Motor neuron (in vitro differentiated cells): ENCODE results near the gene PAQR5. TPM values are rescaled to one million over a fixed set of nuclear protein-coding genes. Genes with fewer than 3 reads are reported as not detected.
A peak's percentile ranks its signal among the peaks of the same experiment; 100 is the strongest.
"Not testable (repeated sequence)": the region's sequence is repeated elsewhere in the genome, so short reads cannot be mapped to it uniquely, and the experiment has no call there.

Source experiments
- ATAC-seq, 8 experiments: fragments of 200-7000 bp; cut with Tn5 transposase; replicated peaks in 6 of 8; 2 replicates each; pipeline ENCODE4 v1.8.0; 2021; ENCODE audit warnings: mild to moderate bottlenecking in 8 of 8, moderate library complexity in 8 of 8
- H3K27ac ChIP-seq, 2 donors: fragments of 250-450 bp; sonication (Bioruptor Pico); 2 replicates each; pipeline ENCODE4 v1.9.0; 2021; ENCODE audit warnings: antibody characterized with exemption in 2 of 2, mild to moderate bottlenecking in 2 of 2, moderate library complexity in 1 of 2
- H3K4me1 ChIP-seq, 2 donors: fragments of 250-450 bp; sonication (Bioruptor Pico); replicated peaks in 1 of 2; 2 replicates each; pipeline ENCODE4 v1.6.1; 2021; ENCODE audit warnings: antibody characterized with exemption in 2 of 2, mild to moderate bottlenecking in 2 of 2, moderate library complexity in 1 of 2
- H3K4me3 ChIP-seq, 5 donors: fragments of 250-450 bp; sonication (Bioruptor Pico); 2 replicates each; pipeline ENCODE4 v1.9.0; 2021; ENCODE audit warnings: antibody characterized with exemption in 5 of 5, mild to moderate bottlenecking in 5 of 5, moderate library complexity in 4 of 5
- WGBS, 10 experiments: fragments of 450-650 bp; shearing (Covaris generic); methylation state at CpG; one replicate each; pipeline ENCODE4 v1.0.0; 2022; 5-methylcytosine and 5-hydroxymethylcytosine counted together
- in situ Hi-C, 9 experiments: fragments of 400-800 bp; cut with MboI; loops; one replicate each; pipeline ENCODE4 v1.15.0; 2021; ENCODE audit warnings: low sequenced_read_pairs in 9 of 9, low pct_unique_long_range_greater_than_20kb in 2 of 9; ENCODE audit not compliant: unreplicated experiment in 9 of 9
- total RNA-seq, 8 experiments: library from RNA; unstranded; fragments of 300-600 nt; gene quantifications; 2 replicates each; pipeline versions ENCODE4 v1.2.3 to v1.2.4, GENCODE V29; 2022

The PAQR5 gene
- total RNA-seq, 8 experiments from 2014 or later: 0.11 to 2.8 (median 0.62) TPM

DNA sequence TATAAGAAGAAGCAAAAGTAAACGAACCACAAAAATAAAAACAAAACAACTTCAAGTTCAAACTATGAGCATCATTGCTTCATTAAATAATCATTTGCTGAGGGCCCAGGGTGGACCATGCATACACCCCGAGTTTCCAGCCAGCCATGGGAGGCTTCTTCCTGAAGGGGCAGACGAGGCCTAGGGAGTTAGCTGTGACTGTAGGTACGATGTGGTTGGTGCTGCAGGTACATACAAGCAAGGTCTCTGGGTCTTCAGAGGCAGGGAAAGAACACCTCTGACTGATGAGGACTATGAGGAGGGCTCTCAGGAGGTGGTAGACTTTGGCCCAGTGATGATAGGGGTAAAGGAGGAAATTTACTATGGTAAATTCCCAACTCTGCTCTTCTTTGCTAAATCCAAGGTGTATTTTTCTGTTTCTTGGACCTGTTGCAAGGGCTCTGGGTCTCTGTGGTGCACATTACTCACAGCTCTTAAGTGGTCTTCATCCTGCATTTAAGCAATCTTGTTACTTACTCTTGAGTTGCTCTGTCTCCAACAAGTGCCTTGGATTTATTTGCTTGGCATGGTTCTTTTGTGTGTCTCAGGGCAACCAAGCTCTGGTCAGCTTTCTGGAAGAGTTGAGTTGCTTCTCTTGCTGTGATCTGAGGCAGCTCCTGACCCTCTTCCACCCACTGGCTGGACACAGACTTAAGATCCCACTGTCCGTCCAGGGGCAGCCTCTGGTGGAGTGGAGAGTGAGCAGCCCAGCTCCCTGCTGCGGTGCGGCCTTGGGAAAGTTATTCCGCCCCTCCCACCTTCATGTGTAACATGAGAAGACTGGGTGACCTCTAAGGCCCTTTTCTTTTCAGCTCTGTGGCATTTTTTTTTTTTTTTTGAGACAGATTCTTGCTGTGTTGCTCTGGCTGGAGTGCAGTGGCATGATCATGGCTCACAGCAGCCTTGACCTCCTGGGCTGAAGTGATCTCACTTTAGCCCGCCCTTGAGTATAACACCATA is 59.4 kb downstream of the PAQR5 start:
- peak in 7 of 8 experiments; percentile 68 to 93 (median 81) for ATAC-seq
- no peak overlapping the region for H3K27ac ChIP-seq
- H3K4me1 ChIP-seq: peaks cover 0 to 2% of the 10 kb centered on the region in 2 donors
- in situ Hi-C loops: no loop called here
- 31 to 100% (median 71%) methylated on average over 1 to 7 of the region's 9 CpGs for WGBS, 10 experiments
- H3K4me3 ChIP-seq: no peak overlapping the region

DNA sequence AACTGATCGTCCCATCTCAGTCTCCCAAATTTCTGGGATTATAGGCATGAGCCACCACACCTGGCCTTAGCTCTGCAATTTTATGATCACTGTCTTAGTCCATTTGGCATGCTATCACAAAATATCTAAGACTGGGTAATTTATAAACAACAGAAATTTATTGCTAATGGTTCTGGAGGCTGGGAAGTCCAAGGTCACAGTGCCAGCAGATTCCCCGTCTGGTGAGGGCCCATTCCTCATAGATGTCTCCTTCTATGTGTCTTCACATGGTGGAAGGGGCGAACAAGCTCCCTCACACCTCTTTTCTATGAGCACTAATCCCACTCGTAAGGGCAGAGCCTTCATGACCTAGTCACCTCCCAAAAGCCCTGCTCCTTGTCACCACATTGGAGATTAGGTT is 60.1 kb downstream of the PAQR5 start:
- Histone ChIP-seq H3K4me3 (no peak overlapping the region), H3K27ac (no peak overlapping the region), H3K4me1 (peaks cover 0 to 2% of the 10 kb centered on the region in 2 donors)
- ATAC-seq: no peak
- in situ Hi-C loops: no loop called here
- WGBS, 10 experiments: 79 to 100% (median 90%) methylated on average over 1 to 3 of the region's 4 CpGs; no CpG with 5 or more reads in 5 of the 10 experiments

DNA sequence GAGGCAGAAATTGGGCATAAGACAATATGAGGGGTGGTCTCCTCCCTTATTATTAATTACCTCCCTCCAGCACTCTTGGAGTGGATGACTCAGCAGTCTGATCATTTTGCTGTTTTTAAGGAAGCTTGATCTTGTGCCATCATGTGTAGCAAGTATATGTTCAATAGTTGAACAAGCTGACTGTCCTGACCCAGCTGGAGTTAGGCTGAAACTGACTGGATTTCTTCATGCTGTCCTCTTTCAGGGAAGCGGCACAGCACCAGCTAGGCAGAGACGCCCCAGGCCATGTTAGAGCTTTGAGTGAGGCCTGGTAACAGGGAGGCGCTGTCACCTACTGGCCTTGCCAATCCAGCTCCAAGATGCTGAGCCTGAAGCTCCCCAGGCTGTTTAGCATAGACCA is 61.0 kb downstream of the PAQR5 start:
- H3K4me1 ChIP-seq: peaks cover 0 to 2% of the 10 kb centered on the region in 2 donors
- H3K27ac ChIP-seq: no peak overlapping the region
- H3K4me3 ChIP-seq: no peak overlapping the region
- 60 to 100% (median 83%) methylated on average over 1 to 2 of the region's 3 CpGs; no CpG with 5 or more reads in 7 of the 10 experiments for WGBS, 10 experiments
- in situ Hi-C loops: no loop called here
- peak in 4 of 8 experiments; percentile 21 to 68 (median 36) for ATAC-seq

DNA sequence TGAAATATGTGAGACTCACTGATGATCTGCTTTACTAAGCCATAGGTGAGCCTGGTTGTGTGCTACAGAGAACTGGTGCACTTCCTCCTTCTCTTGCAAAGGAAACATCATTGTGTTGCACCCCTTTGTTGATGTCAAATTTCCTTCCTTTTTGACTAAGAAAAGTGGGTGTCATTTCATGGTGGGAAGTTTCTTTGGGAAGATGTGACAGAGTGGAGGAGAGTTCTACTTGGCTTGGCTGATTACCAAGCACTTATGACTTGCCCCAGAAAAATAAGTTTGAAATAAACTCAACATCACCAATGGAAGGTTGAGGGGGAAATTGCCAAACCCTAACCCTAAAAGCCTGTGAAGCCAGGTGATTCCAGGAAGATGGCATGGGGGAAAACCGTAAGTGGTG is 61.9 kb downstream of the PAQR5 start:
- in situ Hi-C loops: no loop called here
- 0% methylated on average over 1 of the region's 1 CpG; no CpG with 5 or more reads in 6 of the 10 experiments for WGBS, 10 experiments

DNA sequence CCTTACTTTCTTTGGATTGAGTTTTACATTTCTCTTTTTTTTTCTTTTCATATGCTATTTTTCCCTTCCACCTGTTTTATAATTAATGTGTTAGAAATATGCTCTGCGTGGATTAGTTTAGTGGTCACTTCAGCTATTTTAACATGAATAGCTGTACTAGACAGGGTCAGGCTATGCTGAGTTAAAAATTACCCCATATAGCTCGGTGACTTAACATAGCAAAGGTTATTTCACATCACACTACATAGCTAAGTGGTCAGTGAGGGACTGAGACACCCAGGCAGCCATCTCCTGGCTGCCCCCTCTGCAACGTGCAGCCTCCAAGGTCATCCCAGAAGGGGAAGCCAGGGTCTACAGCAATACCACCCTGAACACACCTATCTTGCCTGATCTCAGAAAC is 68.5 kb downstream of the PAQR5 start:
- H3K4me3 ChIP-seq: no peak overlapping the region
- in situ Hi-C loops: no loop called here
- no peak overlapping the region for H3K27ac ChIP-seq
- no peaks in the 10 kb centered on the region for H3K4me1 ChIP-seq
- WGBS, 10 experiments: 38 to 100% (median 68%) methylated on average over 1 to 3 of the region's 3 CpGs
- ATAC-seq: no peak

More for the DNA sequence above, 61.9 kb downstream of the PAQR5 start:
- no peak for ATAC-seq
- Histone ChIP-seq H3K4me3 (no peak overlapping the region), H3K4me1 (peaks cover 0 to 2% of the 10 kb centered on the region in 2 donors), H3K27ac (no peak overlapping the region)

DNA sequence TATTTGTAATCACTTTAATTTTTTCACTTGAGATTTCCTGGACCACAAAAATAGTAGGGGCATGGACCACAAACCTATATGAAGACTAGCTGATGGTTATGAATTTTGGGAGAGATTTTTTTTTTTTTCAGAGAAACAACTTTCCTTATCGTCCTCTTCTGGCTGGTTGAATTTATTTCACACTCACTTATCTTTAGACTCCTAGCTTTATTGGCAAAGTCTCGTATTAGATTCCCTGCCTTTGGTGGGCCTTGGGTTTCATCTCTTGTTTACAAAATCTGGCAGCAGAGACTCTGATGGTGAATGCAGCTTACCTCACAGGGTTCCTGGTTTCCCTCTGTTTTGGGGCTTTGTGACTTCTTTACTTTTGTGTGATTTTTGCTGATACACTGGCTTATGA is 70.9 kb downstream of the PAQR5 start:
- Histone ChIP-seq H3K27ac (no peak overlapping the region), H3K4me3 (no peak overlapping the region), H3K4me1 (no peaks in the 10 kb centered on the region)
- ATAC-seq: no peak
- WGBS, 10 experiments: 71 to 100% (median 90%) methylated on average over 1 to 2 of the region's 2 CpGs; no CpG with 5 or more reads in 1 of the 10 experiments
- in situ Hi-C loops: no loop called here

DNA sequence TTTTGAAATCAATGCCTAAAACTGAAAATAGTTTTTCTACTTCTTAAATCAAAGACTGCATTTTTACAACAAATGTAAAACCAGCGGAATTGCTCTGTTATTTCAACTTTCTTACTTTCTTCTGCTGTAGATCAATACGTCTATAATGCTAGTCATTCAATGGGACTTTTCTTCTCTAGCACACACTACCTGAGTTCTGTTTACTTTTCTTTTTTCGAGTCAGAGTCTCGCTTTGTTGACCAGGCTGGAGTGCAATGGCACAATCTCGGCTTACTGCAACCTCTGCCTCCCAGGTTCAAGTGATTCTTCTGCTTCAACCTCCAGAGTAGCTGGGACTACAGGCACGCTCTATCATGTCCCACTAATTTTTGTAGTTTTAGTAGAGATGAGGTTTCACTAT is 74.7 kb downstream of the PAQR5 start:
- WGBS, 10 experiments: 67 to 98% (median 92%) methylated on average over 3 to 6 of the region's 6 CpGs; no CpG with 5 or more reads in 2 of the 10 experiments
- no peak overlapping the region for H3K27ac ChIP-seq
- no peak overlapping the region for H3K4me3 ChIP-seq
- peaks cover 3 to 6% of the 10 kb centered on the region in 2 donors for H3K4me1 ChIP-seq
- ATAC-seq: no peak
- in situ Hi-C loops: no loop called here

DNA sequence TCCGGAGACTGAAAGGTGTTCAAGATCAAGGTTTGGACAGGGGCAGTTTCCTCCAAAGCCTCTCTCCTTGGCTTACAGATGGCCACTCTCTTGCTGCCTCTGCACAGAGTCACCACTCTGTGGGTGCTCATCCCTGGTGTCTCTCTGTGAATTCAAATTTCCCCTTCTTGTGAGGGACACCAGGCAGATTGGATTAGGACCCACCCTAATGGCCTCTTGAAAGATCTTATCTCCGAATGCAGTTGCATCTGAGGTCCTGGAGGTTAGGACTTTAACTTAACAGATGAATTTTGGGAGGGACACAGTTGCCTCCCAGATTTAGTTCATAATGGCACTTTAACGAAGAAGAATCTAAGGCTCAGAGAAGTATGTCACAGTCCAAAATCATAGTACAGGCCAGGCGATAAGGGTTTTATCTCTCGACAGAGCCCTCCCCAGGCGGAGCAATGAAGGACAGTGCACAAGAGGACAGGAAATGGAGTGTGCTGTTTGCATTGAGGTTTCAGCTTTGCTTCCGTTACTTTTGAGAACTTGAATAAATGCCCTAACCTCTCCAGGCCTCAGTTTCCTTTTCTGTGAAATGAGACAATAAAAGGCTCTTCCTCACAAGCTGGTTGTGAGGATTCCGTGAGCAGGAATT is 76.6 kb downstream of the PAQR5 start:
- in situ Hi-C loops: loop anchor here in 2 of 9 experiments (25.0 kb wide), 1 partner anchor 313 kb away; no protein-coding TSS in a partner anchor
- H3K4me3 ChIP-seq: no peak overlapping the region
- H3K27ac ChIP-seq: no peak overlapping the region
- WGBS, 10 experiments: 58 to 100% (median 86%) methylated on average over 1 to 7 of the region's 8 CpGs
- ATAC-seq: no peak
- peaks cover 3 to 6% of the 10 kb centered on the region in 2 donors for H3K4me1 ChIP-seq

DNA sequence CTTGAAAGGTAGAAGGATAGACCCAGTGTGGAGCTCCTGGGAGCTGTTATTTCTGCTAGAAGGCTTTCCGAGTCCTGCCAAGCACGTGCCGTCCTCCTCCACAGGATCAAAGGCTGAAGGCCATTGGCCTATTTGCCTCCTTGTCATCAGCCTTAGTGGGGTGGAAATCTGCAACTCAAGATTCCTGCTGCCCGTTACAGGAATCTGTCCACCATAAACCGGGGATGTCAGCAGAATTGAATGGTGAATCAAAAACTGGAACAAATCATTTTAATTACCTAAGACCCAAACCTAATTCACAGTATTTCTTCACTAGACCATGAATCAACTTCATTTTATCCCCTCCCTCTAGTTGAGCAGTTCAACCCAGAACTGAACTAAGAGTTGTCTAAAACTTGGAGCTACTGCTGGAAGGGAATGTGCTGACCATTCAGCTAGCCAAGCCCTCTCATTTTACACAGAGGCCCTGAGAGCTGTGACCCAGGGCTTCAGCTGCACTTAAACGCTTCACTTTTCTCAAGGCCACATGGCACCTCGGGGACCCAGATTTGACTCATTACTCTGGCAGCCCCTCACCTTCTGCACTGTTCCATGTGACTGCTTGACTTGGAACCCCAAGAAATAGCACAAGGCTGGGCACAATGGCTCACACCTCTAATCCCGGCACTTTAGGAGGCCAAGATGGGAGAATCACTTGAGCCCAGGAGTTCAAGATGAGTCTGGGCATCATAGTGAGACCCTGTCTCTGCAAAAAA is 78.7 kb downstream of the PAQR5 start:
- peak in 1 of 8 experiments; percentile 41 for ATAC-seq
- 56 to 100% (median 75%) methylated on average over 1 to 6 of the region's 8 CpGs; no CpG with 5 or more reads in 1 of the 10 experiments for WGBS, 10 experiments
- H3K4me1 ChIP-seq: peaks cover 3 to 6% of the 10 kb centered on the region in 2 donors
- in situ Hi-C loops: loop anchor here in 2 of 9 experiments (25.0 kb wide), 1 partner anchor 315 kb away; no protein-coding TSS in a partner anchor
- no peak overlapping the region for H3K27ac ChIP-seq
- H3K4me3 ChIP-seq: no peak overlapping the region

DNA sequence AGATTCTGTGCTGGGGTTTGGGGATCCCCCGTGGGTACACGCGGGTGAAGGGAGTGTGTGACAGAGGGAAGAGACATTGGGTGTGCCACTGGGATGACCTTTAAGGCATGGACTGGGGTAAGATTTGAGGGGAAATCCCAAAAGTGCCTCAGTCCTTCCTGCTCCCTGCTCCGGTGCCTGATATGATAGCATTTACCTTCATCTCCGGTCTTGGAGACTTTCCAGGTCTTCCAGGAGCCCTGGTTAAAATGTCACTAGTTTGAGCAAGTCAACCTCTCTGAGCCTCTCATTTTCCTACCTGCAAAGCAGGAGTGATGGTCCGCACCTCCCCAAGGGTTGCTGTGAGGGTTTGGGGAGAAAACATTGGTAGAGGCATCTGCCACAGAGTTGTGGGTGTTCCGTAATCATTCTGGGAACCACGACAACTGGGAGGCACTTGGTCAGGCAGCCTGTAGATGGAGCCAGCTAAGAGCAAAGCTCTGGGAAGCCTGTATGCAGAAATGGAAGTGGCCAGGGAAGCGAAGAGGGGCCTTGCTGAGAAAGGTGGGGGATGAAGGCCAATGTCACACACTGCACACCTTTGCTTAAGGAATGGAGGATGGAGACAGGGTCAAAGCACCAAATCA is 81.5 kb downstream of the PAQR5 start:
- peak in 3 of 8 experiments; percentile 67 to 82 (median 82) for ATAC-seq
- Histone ChIP-seq H3K27ac (no peak overlapping the region), H3K4me1 (peaks cover 3 to 6% of the 10 kb centered on the region in 2 donors), H3K4me3 (no peak overlapping the region)
- 57 to 100% (median 68%) methylated on average over 1 to 8 of the region's 9 CpGs; no CpG with 5 or more reads in 4 of the 10 experiments for WGBS, 10 experiments
- in situ Hi-C loops: loop anchor here in 2 of 9 experiments (25.0 kb wide), 1 partner anchor 318 kb away; no protein-coding TSS in a partner anchor

DNA sequence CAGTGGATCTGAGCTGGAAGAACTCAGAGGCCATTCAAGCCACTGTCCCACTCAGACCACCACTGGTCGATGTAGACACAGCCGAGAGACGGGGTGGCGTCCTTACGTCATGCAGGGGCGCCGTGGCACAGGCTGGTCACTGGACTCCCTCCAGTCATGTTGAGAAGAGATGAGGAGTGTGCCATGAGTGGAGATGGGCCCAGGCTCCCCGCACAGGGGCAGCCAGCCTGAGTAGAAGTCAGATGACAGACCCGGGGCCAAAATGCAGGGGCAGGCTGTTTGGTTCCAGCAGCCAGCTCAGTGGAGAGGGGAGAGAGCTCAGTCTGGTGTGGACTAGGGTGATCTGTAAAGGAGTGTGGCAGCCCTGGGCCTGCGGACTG is 82.0 kb downstream of the PAQR5 start:
- in situ Hi-C loops: loop anchor here in 2 of 9 experiments (25.0 kb wide), 1 partner anchor 318 kb away; no protein-coding TSS in a partner anchor
- Histone ChIP-seq H3K4me1 (peaks cover 3 to 6% of the 10 kb centered on the region in 2 donors), H3K4me3 (no peak overlapping the region), H3K27ac (no peak overlapping the region)
- no peak for ATAC-seq
- WGBS, 10 experiments: 89 to 100% methylated on average over 1 to 5 of the region's 10 CpGs; no CpG with 5 or more reads in 8 of the 10 experiments

DNA sequence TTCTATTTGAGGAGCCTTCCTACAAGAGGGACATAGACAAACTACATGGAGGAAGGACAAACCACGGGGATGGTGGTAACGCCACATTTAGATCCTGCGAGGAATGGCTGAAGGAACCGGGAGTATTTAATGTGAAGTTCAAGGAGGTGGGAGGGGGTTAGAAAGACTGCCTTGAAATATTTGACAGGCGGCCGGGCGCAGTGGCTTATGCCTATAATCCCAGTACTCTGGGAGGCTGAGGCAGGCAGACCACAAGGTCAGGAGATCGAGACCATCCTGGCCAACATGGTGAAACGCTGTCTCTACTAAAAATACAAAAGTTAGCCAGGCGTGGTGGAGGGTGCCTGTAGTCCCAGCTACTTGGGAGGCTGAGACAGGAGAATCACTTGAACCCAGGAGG is 83.5 kb downstream of the PAQR5 start:
- in situ Hi-C loops: loop anchor here in 2 of 9 experiments (25.0 kb wide), 1 partner anchor 320 kb away; no protein-coding TSS in a partner anchor
- not testable (repeated sequence) for H3K4me1 ChIP-seq, H3K27ac ChIP-seq, ATAC-seq, H3K4me3 ChIP-seq
- 87 to 100% (median 100%) methylated on average over 1 to 7 of the region's 10 CpGs; no CpG with 5 or more reads in 3 of the 10 experiments for WGBS, 10 experiments
